Stimulated activated CD4-positive, alpha-beta T cell treated with anti-CD3 and anti-CD28 coated beads, Interleukin-12 subunit alpha, Interleukin-12 subunit beta, amount 100 ng/mL, for 24 hours (primary cell): ENCODE results near the gene DHX8.
"Not testable (repeated sequence)": the region's sequence is repeated elsewhere in the genome, so short reads cannot be mapped to it uniquely, and the experiment has no call there.

Experiments used
- DNase-seq, 2 experiments: peaks; one replicate each; pipeline ENCODE4 v3.0.0-alpha.2; 2020; ENCODE audit warnings: low read depth in 2 of 2

Gene DHX8

GRCh38 chr17:43483674-43484551 lies at the start of gene DHX8:
TSS of gene DHX8 (plus strand) at chr17:43483975. CDS start at chr17:43484038, 63 bp downstream.
- DNase-seq = peak; percentile 97

GRCh38 chr17:43434902-43435319 lies 48.9 kb upstream of the DHX8 start:
- DNase-seq = no peak

GRCh38 chr17:43437756-43438155 lies 46.0 kb upstream of the DHX8 start:
- no peak for DNase-seq

- no peak for DNase-seq
Measured at GRCh38 chr17:43438626-43439025, 45.1 kb upstream of the DHX8 start.

- DNase-seq = no peak
Measured at GRCh38 chr17:43439041-43439440, 44.7 kb upstream of the DHX8 start.

GRCh38 chr17:43442711-43443110 lies 41.1 kb upstream of the DHX8 start:
- DNase-seq = no peak

- no peak for DNase-seq
Measured at GRCh38 chr17:43443381-43443780, 40.4 kb upstream of the DHX8 start.

GRCh38 chr17:43444223-43445008 lies 39.4 kb upstream of the DHX8 start:
- DNase-seq = no peak

- no peak for DNase-seq
Measured at GRCh38 chr17:43445009-43445589, 38.7 kb upstream of the DHX8 start.

GRCh38 chr17:43446773-43447172 lies 37.0 kb upstream of the DHX8 start:
- no peak for DNase-seq

- no peak for DNase-seq
Measured at GRCh38 chr17:43448720-43449469, 34.9 kb upstream of the DHX8 start.

GRCh38 chr17:43449470-43450248 lies 34.1 kb upstream of the DHX8 start:
- DNase-seq = no peak

GRCh38 chr17:43450791-43451190 lies 33.0 kb upstream of the DHX8 start:
- not testable (repeated sequence) for DNase-seq

- DNase-seq = not testable (repeated sequence)
Measured at GRCh38 chr17:43451741-43452140, 32.0 kb upstream of the DHX8 start.

- no peak for DNase-seq
Measured at GRCh38 chr17:43453331-43453812, 30.4 kb upstream of the DHX8 start.

GRCh38 chr17:43454868-43455267 lies 28.9 kb upstream of the DHX8 start:
- no peak for DNase-seq

GRCh38 chr17:43456029-43456428 lies 27.7 kb upstream of the DHX8 start:
- DNase-seq = no peak

GRCh38 chr17:43456661-43457361 lies 27.0 kb upstream of the DHX8 start:
- DNase-seq = no peak

GRCh38 chr17:43457362-43457692 lies 26.4 kb upstream of the DHX8 start:
- DNase-seq = no peak

GRCh38 chr17:43459878-43460277 lies 23.9 kb upstream of the DHX8 start:
- DNase-seq = not testable (repeated sequence)
